ENCODE measurements around the gene PYDC1. TPM values are rescaled to one million over a fixed set of nuclear protein-coding genes. Genes with fewer than 3 reads are reported as not detected.
"Not testable (repeated sequence)": the region's sequence is repeated elsewhere in the genome, so short reads cannot be mapped to it uniquely, and the experiment has no call there.

PYDC1 gene
- total RNA-seq, 1 donor from 2014 or later: not detected

GRCh38 chr16:31200111-31200510, 16.8 kb downstream of the PYDC1 start:
- intact Hi-C loops (cut with DNase I); DNase-seq; ATAC-seq (ENCODE audit: poor library complexity): not testable (repeated sequence)

GRCh38 chr16:31199430-31200041, 17.4 kb downstream of the PYDC1 start:
- no peak for ATAC-seq (ENCODE audit: poor library complexity)
- intact Hi-C loops (cut with DNase I): no loop called here

GRCh38 chr16:31198207-31198882, 18.6 kb downstream of the PYDC1 start:
- intact Hi-C loops (cut with DNase I): no loop called here
- DNase-seq (no peak), ATAC-seq (ENCODE audit: poor library complexity) (no peak)

More at GRCh38 chr16:31199430-31200041, 17.4 kb downstream of the PYDC1 start:
- DNase-seq: no peak

GRCh38 chr16:31196324-31197088, 20.4 kb downstream of the PYDC1 start:
- ATAC-seq (ENCODE audit: poor library complexity): no peak
- intact Hi-C loops (cut with DNase I): no loop called here
- no peak for DNase-seq

- ATAC-seq (ENCODE audit: poor library complexity); intact Hi-C loops (cut with DNase I); DNase-seq: not testable (repeated sequence)
Observed at GRCh38 chr16:31195861-31196260, 21.1 kb downstream of the PYDC1 start.

- ATAC-seq (ENCODE audit: poor library complexity) (no peak), DNase-seq (no peak)
- intact Hi-C loops (cut with DNase I): no loop called here
Observed at GRCh38 chr16:31194898-31195297, 22.0 kb downstream of the PYDC1 start.

GRCh38 chr16:31193874-31194273, 23.1 kb downstream of the PYDC1 start:
- ATAC-seq (ENCODE audit: poor library complexity) (no peak), DNase-seq (no peak)
- intact Hi-C loops (cut with DNase I): no loop called here

GRCh38 chr16:31192856-31193642, 23.9 kb downstream of the PYDC1 start:
- intact Hi-C loops (cut with DNase I): no loop called here
- ATAC-seq (ENCODE audit: poor library complexity) (no peak), DNase-seq (no peak)

GRCh38 chr16:31191697-31192428, 25.1 kb downstream of the PYDC1 start:
- intact Hi-C loops (cut with DNase I): no loop called here
- ATAC-seq (ENCODE audit: poor library complexity): no peak
- DNase-seq: no peak

- ATAC-seq (ENCODE audit: poor library complexity) (no peak), DNase-seq (no peak)
- intact Hi-C loops (cut with DNase I): no loop called here
Observed at GRCh38 chr16:31190818-31191444, 26.0 kb downstream of the PYDC1 start.

- ATAC-seq (ENCODE audit: poor library complexity): no peak
- no peak for DNase-seq
- intact Hi-C loops (cut with DNase I): no loop called here
Observed at GRCh38 chr16:31190061-31190460, 26.9 kb downstream of the PYDC1 start.

GRCh38 chr16:31189412-31189778, 27.5 kb downstream of the PYDC1 start:
- ATAC-seq (ENCODE audit: poor library complexity): no peak
- DNase-seq: no peak
- intact Hi-C loops (cut with DNase I): loop anchor here (10.0 kb wide), 1 partner anchor 255 kb away; the partner anchor contains the start of gene ZNF843

- DNase-seq: no peak
- intact Hi-C loops (cut with DNase I): loop anchor here (10.0 kb wide), 1 partner anchor 256 kb away; the partner anchor contains the start of gene ZNF843
- ATAC-seq (ENCODE audit: poor library complexity): no peak
Observed at GRCh38 chr16:31188450-31189411, 28.2 kb downstream of the PYDC1 start.

GRCh38 chr16:31187808-31188189, 29.1 kb downstream of the PYDC1 start:
- DNase-seq: no peak
- intact Hi-C loops (cut with DNase I): loop anchor here (10.0 kb wide), 1 partner anchor 257 kb away; the partner anchor contains the start of gene ZNF843
- ATAC-seq (ENCODE audit: poor library complexity): no peak

- DNase-seq: no peak
- intact Hi-C loops (cut with DNase I): loop anchor here (10.0 kb wide), 1 partner anchor 258 kb away; the partner anchor contains the start of gene ZNF843
- no peak for ATAC-seq (ENCODE audit: poor library complexity)
Observed at GRCh38 chr16:31186930-31187807, 29.8 kb downstream of the PYDC1 start.

GRCh38 chr16:31186176-31186575, 30.8 kb downstream of the PYDC1 start:
- intact Hi-C loops (cut with DNase I): loop anchor here (10.0 kb wide), 1 partner anchor 259 kb away; the partner anchor contains the start of gene ZNF843
- DNase-seq (no peak), ATAC-seq (ENCODE audit: poor library complexity) (no peak)
